Esophagus mucosa (tissue), 1 donor: Measurements from ENCODE around the gene ADARB2. TPM values are rescaled to one million over a fixed set of nuclear protein-coding genes. Genes with fewer than 3 reads are reported as not detected.
"Not testable (repeated sequence)": the region's sequence is repeated elsewhere in the genome, so short reads cannot be mapped to it uniquely, and the experiment has no call there.

Experiments
- ATAC-seq: fragments of 200-7000 bp; cut with Tn5 transposase; one replicate; pipeline ENCODE4 v1.9.1; 2020
- total RNA-seq: library from RNA; stranded (reverse); gene quantifications from one replicate; pipeline ENCODE4 v1.2.4, GENCODE V29; 2023
- donor health status: DM: yes; HTN: yes; CAD: no.

Gene ADARB2
- total RNA-seq, 1 donor from 2014 or later, result 0.20 TPM

GRCh38 chr10:1420661-1421362, 316.5 kb downstream of the ADARB2 start:
- peak; percentile 90 for ATAC-seq

GRCh38 chr10:1419796-1420610, 317.3 kb downstream of the ADARB2 start:
- ATAC-seq, result no peak

- ATAC-seq, result no peak
Observed at GRCh38 chr10:1418031-1418550, 319.2 kb downstream of the ADARB2 start.

- no peak for ATAC-seq
Observed at GRCh38 chr10:1417574-1417973, 319.8 kb downstream of the ADARB2 start.

- ATAC-seq, result no peak
Observed at GRCh38 chr10:1416456-1417037, 320.8 kb downstream of the ADARB2 start.

- no peak for ATAC-seq
Observed at GRCh38 chr10:1414893-1415292, 322.4 kb downstream of the ADARB2 start.

- not testable (repeated sequence) for ATAC-seq
Observed at GRCh38 chr10:1414346-1414745, 323.0 kb downstream of the ADARB2 start.

- ATAC-seq, result no peak
Observed at GRCh38 chr10:1413823-1414222, 323.5 kb downstream of the ADARB2 start.

GRCh38 chr10:1413256-1413655, 324.1 kb downstream of the ADARB2 start:
- no peak for ATAC-seq

- no peak for ATAC-seq
Observed at GRCh38 chr10:1412531-1413189, 324.7 kb downstream of the ADARB2 start.

- ATAC-seq, result no peak
Observed at GRCh38 chr10:1411956-1412355, 325.4 kb downstream of the ADARB2 start.

- no peak for ATAC-seq
Observed at GRCh38 chr10:1411451-1411850, 325.9 kb downstream of the ADARB2 start.

- no peak for ATAC-seq
Observed at GRCh38 chr10:1410469-1411395, 326.6 kb downstream of the ADARB2 start.

- no peak for ATAC-seq
Observed at GRCh38 chr10:1410032-1410431, 327.3 kb downstream of the ADARB2 start.

GRCh38 chr10:1409392-1409791, 327.9 kb downstream of the ADARB2 start:
- ATAC-seq, result no peak

- no peak for ATAC-seq
Observed at GRCh38 chr10:1408651-1409367, 328.5 kb downstream of the ADARB2 start.

- no peak for ATAC-seq
Observed at GRCh38 chr10:1406967-1407945, 330.1 kb downstream of the ADARB2 start.

GRCh38 chr10:1406132-1406966, 331.0 kb downstream of the ADARB2 start:
- peak; percentile 70 for ATAC-seq
